DMS53 treated with DMSO at 0.1 percent for 48 hours (cell line): Measurements from ENCODE around the gene MED26.

Experiments used
- DNase-seq: peaks from one replicate; lab custom pipeline; 2025; ENCODE audit not compliant: unreplicated experiment; lab: John Stamatoyannopoulos, UW

Gene MED26

GRCh38 chr19:16590876-16591802 lies 36.9 kb downstream of the MED26 start:
- DNase-seq, result no peak

- DNase-seq, result no peak
Observed at GRCh38 chr19:16589917-16590316, 38.1 kb downstream of the MED26 start.

GRCh38 chr19:16588824-16589577 lies 39.0 kb downstream of the MED26 start:
- DNase-seq, result no peak

- DNase-seq, result no peak
Observed at GRCh38 chr19:16587833-16588823, 39.9 kb downstream of the MED26 start.

- no peak for DNase-seq
Observed at GRCh38 chr19:16586991-16587832, 40.8 kb downstream of the MED26 start.

GRCh38 chr19:16586477-16586871 lies 41.5 kb downstream of the MED26 start:
- DNase-seq, result no peak

GRCh38 chr19:16585808-16586476 lies 42.1 kb downstream of the MED26 start:
- DNase-seq, result no peak

- no peak for DNase-seq
Observed at GRCh38 chr19:16585094-16585801, 42.8 kb downstream of the MED26 start.

- DNase-seq, result peak; percentile 51
Observed at GRCh38 chr19:16584248-16585093, 43.5 kb downstream of the MED26 start.

GRCh38 chr19:16582486-16583261 lies 45.3 kb downstream of the MED26 start:
- no peak for DNase-seq

GRCh38 chr19:16581971-16582343 lies 46.0 kb downstream of the MED26 start:
- DNase-seq, result no peak

GRCh38 chr19:16581145-16581970 lies 46.6 kb downstream of the MED26 start:
- no peak for DNase-seq

- DNase-seq, result no peak
Observed at GRCh38 chr19:16579381-16579780, 48.6 kb downstream of the MED26 start.

GRCh38 chr19:16577531-16577985 lies 50.4 kb downstream of the MED26 start:
- no peak for DNase-seq

GRCh38 chr19:16576690-16577530 lies 51.1 kb downstream of the MED26 start:
- DNase-seq, result no peak
